Measurements from ENCODE around the gene KMT2C.
"Not testable (repeated sequence)": the region's sequence is repeated elsewhere in the genome, so short reads cannot be mapped to it uniquely, and the experiment has no call there.

GRCh38 chr7:152284998-152285397 lies 150.8 kb downstream of the KMT2C start:
- TF ChIP-seq POLR2A (IDR thresholded peaks at IDR 0.05): not testable (repeated sequence)
- TF ChIP-seq, protein P1, sequence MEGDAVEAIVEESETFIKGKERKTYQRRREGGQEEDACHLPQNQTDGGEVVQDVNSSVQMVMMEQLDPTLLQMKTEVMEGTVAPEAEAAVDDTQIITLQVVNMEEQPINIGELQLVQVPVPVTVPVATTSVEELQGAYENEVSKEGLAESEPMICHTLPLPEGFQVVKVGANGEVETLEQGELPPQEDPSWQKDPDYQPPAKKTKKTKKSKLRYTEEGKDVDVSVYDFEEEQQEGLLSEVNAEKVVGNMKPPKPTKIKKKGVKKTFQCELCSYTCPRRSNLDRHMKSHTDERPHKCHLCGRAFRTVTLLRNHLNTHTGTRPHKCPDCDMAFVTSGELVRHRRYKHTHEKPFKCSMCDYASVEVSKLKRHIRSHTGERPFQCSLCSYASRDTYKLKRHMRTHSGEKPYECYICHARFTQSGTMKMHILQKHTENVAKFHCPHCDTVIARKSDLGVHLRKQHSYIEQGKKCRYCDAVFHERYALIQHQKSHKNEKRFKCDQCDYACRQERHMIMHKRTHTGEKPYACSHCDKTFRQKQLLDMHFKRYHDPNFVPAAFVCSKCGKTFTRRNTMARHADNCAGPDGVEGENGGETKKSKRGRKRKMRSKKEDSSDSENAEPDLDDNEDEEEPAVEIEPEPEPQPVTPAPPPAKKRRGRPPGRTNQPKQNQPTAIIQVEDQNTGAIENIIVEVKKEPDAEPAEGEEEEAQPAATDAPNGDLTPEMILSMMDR (IDR thresholded peaks at IDR 0.05): not testable (repeated sequence)

All from thyroid gland (tissue), 4 donors.